Measurements from ENCODE around the gene SLC7A6OS. TPM values are rescaled to one million over a fixed set of nuclear protein-coding genes. Genes with fewer than 3 reads are reported as not detected.

The SLC7A6OS gene
- total RNA-seq, 3 donors from 2014 or later = 16.4 to 18.6 (median 16.5) TPM

DNA sequence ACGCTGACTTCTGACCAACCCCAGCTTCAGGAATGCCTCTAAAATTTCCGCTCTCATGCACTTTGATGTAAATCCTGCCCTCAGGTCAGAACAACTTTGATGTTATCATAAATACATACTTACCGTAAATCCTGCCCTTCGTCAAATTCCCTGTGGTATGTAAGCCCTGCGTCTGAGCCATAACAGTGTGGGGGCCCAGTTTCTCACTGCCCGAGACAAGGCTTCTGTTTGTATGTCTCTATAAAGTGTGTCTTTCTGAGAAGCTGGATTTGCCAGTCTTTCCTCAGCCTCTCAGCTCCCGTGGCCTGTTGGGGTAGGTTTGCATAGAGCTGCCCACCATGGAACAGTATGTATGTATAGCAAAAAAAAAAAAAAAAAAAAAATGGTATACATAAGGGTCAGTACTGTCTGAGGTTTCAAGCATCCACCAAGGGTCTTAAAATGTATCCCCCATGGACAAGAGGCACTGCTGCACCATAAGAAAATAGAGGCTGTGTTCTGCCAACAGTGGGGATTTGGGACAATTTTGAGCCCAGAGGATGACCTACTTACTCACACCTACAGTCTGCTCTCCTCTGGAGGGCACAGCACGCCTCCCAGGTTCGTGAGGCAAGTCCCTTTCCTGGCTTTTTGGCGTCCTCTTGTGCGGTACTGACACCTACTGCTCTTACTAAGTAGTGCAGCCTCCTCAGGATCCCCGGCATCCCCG is 17.6 kb upstream of the SLC7A6OS start:
- Histone ChIP-seq H3K27ac (no peak overlapping the region), H3K36me3 (no peaks in the 10 kb centered on the region), H3K4me3 (no peak overlapping the region), H3K4me1 (peaks cover 0 to 4% of the 10 kb centered on the region in 2 donors), H3K27me3 (no peaks in the 10 kb centered on the region), H3K9me3 (no peaks in the 10 kb centered on the region)
- TF ChIP-seq POLR2AphosphoS5 (IDR thresholded peaks at IDR 0.05) (peak in 1 of 3 donors; percentile 36), POLR2A (IDR thresholded peaks at IDR 0.05) (no peak)
- TF ChIP-seq, protein P1, sequence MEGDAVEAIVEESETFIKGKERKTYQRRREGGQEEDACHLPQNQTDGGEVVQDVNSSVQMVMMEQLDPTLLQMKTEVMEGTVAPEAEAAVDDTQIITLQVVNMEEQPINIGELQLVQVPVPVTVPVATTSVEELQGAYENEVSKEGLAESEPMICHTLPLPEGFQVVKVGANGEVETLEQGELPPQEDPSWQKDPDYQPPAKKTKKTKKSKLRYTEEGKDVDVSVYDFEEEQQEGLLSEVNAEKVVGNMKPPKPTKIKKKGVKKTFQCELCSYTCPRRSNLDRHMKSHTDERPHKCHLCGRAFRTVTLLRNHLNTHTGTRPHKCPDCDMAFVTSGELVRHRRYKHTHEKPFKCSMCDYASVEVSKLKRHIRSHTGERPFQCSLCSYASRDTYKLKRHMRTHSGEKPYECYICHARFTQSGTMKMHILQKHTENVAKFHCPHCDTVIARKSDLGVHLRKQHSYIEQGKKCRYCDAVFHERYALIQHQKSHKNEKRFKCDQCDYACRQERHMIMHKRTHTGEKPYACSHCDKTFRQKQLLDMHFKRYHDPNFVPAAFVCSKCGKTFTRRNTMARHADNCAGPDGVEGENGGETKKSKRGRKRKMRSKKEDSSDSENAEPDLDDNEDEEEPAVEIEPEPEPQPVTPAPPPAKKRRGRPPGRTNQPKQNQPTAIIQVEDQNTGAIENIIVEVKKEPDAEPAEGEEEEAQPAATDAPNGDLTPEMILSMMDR (IDR thresholded peaks at IDR 0.05) = peak; percentile 76 to 97 (median 94)
- intact Hi-C loops (cut with DNase I; ENCODE audit: low total_unique reads) = loop anchor here (5.0 kb wide), 1 partner anchor 66 kb away; the partner anchor contains the start of gene SLC7A6
- peak; percentile 73 to 77 for DNase-seq (ENCODE audit: low spot score in 2 of 2)

DNA sequence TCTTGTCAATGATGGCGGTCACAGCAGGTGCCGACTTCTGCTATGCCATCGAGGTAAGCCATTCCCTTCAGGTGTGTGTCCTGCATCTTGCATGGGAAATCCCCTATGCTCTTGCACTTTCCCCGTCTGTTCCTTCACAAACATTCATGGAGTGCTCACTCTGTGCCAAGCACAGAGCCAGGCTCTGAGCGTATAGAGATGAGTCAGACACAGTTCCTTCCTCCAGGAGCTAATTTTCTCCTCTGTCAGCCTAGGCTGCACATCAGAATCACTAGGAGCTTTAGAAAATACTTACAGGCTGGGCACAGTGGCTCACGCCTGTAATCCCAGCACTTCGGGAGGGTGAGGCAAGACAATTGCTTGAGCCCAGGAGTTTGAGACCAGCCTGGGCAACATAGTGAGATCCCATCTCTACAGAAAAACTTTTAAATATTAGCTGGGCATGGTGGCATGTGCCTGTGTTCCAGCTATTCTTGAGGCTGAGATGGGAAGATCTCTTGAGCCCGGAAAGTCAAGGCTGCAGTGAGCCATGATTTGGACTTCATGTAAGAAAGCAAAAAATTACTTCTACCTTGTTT is 14.1 kb upstream of the SLC7A6OS start:
- Histone ChIP-seq H3K36me3 (no peaks in the 10 kb centered on the region), H3K27ac (no peak overlapping the region), H3K4me3 (no peak overlapping the region), H3K4me1 (no peaks in the 10 kb centered on the region), H3K9me3 (no peaks in the 10 kb centered on the region), H3K27me3 (no peaks in the 10 kb centered on the region)
- TF ChIP-seq POLR2AphosphoS5 (IDR thresholded peaks at IDR 0.05) = no peak
- intact Hi-C loops (cut with DNase I; ENCODE audit: low total_unique reads) = loop anchor here (5.0 kb wide), 1 partner anchor 63 kb away; the partner anchor contains the start of gene SLC7A6
- no peak for DNase-seq (ENCODE audit: low spot score in 2 of 2)

DNA sequence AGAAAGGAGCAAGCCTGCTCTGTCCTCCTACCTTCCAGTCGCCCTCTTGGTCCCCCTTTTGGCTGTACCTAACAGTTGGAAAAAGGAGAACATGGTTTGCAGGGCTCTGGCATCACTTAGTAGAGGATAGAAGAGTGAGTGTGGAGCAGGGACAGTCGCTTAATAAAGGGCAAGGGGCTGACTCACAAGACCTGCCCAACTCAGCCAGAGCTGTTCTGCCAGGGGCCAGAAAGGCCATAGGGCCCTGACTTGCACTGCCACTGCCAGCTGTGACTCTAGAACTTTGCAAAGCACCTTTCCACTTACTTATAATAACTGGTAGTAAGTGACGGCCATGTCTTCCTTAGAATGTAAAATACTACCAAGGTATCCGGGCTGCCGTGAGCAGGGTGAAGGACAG is 13.6 kb upstream of the SLC7A6OS start:
- H3K36me3 ChIP-seq = no peaks in the 10 kb centered on the region
- H3K4me3 ChIP-seq = no peak overlapping the region
- no peaks in the 10 kb centered on the region for H3K27me3 ChIP-seq
- H3K9me3 ChIP-seq = no peaks in the 10 kb centered on the region
- intact Hi-C loops (cut with DNase I; ENCODE audit: low total_unique reads) = no loop called here
- no peak overlapping the region for H3K27ac ChIP-seq
- DNase-seq (ENCODE audit: low spot score in 2 of 2) = no peak
- TF ChIP-seq, protein P1 (IDR thresholded peaks at IDR 0.05) = no peak
- TF ChIP-seq POLR2AphosphoS5 (IDR thresholded peaks at IDR 0.05) (no peak), POLR2A (IDR thresholded peaks at IDR 0.05) (no peak)
- no peaks in the 10 kb centered on the region for H3K4me1 ChIP-seq

DNA sequence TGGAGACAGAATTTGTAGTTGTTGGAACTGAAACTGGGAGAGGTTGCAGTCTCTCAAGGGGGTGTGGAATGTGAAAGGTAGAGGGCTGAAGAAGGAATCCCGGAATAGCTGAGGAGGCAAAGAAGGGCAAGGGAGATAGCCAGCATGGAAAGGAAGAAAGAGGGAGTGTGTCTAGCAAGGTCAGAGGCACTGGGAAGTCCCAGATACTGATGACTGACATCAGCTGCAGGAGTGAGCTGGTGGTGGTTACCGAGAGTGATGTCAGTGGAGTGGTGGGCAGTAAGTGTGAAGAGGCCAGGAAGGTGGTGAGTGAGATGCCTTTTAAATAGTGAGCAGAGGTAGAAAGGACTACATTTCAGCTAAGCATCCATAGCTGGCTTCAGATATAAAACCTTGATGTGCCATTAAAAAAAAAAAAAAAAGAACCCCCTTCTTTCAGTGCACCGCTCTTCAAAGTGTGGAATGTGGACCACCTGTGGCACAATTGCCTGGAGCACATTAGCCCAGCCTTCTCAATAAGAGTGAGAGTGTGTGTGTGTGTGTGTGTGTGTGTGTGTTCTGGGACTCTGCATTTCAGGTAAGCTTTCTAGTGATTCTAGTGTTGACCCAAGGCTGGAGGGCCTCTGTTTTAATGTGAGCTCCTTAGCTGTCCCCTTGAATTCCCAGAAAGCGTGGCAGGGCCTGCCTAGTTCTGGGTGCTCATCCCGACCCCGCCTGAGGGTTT is 8.6 kb upstream of the SLC7A6OS start:
- no peaks in the 10 kb centered on the region for H3K27me3 ChIP-seq
- no peak overlapping the region for H3K4me3 ChIP-seq
- H3K9me3 ChIP-seq = no peaks in the 10 kb centered on the region
- intact Hi-C loops (cut with DNase I; ENCODE audit: low total_unique reads) = no loop called here
- DNase-seq (ENCODE audit: low spot score in 2 of 2) = no peak
- no peaks in the 10 kb centered on the region for H3K4me1 ChIP-seq
- no peaks in the 10 kb centered on the region for H3K36me3 ChIP-seq
- TF ChIP-seq, protein P1 (IDR thresholded peaks at IDR 0.05) = no peak
- no peak for TF ChIP-seq POLR2AphosphoS5 (IDR thresholded peaks at IDR 0.05)
- TF ChIP-seq POLR2A (IDR thresholded peaks at IDR 0.05) = no peak
- H3K27ac ChIP-seq = no peak overlapping the region

DNA sequence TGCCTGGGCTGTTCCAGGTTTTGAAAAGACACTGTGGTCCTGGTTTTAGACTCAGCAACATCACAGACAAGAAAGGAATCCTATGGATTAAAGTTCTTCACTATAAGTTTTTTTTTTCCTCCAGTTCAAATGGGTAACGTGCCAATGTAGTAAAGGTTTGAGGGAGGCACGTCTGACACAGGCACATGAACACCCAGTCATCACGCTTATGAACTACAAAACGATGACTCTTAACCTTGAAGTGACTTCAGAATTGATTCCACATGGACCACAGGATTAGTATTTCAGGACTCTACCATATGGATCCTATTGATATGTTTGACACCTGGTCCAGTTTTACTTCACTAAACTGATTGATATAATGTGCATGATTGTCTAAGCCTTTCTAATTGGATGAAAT is 2.4 kb upstream of the SLC7A6OS start:
- no peak overlapping the region for H3K27ac ChIP-seq
- peaks cover 0 to 12% of the 10 kb centered on the region in 2 donors for H3K4me1 ChIP-seq
- no peaks in the 10 kb centered on the region for H3K9me3 ChIP-seq
- H3K36me3 ChIP-seq = no peaks in the 10 kb centered on the region
- DNase-seq (ENCODE audit: low spot score in 2 of 2) = no peak
- intact Hi-C loops (cut with DNase I; ENCODE audit: low total_unique reads) = no loop called here
- no peak overlapping the region for H3K4me3 ChIP-seq
- no peaks in the 10 kb centered on the region for H3K27me3 ChIP-seq
- TF ChIP-seq POLR2AphosphoS5 (IDR thresholded peaks at IDR 0.05) (no peak), POLR2A (IDR thresholded peaks at IDR 0.05) (no peak)
- TF ChIP-seq, protein P1 (IDR thresholded peaks at IDR 0.05) = no peak
